Right lobe of liver (tissue), 4 donors: ENCODE results near the gene TMEM218.

Experiments
- CTCF ChIP-seq, 4 donors: fragments of 200-600 bp in 3 of 4; fragments of 450-650 bp in 1 of 4; IDR thresholded peaks; one replicate each; pipeline versions ENCODE4 v1.5.1 to v1.8.0; 2016 to 2022; ENCODE audit warnings: antibody characterized with exemption in 4 of 4, mild to moderate bottlenecking in 2 of 4
- POLR2A ChIP-seq: fragments of 450-650 bp; IDR thresholded peaks from one replicate; pipeline ENCODE4 v1.6.1; 2017; ENCODE audit warnings: antibody characterized with exemption, mild to moderate bottlenecking
- donor health status: DM: no; HTN: no; CAD: no.
- donor health status: DM: no; HTN: no; CAD: no.
- donor health status: DM: no; HTN: yes; CAD: no.

GRCh38 chr11:125075900-125076317 is 35.5 kb downstream of the TMEM218 start:
- no peak for TF ChIP-seq CTCF (IDR thresholded peaks at IDR 0.05)
- no peak for TF ChIP-seq POLR2A
